HG02852 (cell line): ENCODE results near the gene NSD1.

Source experiments
- ATAC-seq: cut with Tn5 transposase; IDR thresholded peaks from one replicate; pipeline ENCODE4 v1.9.1; 2021; ENCODE audit warnings: mild to moderate bottlenecking, moderate library complexity; ENCODE audit not compliant: unreplicated experiment

NSD1 gene

GRCh38 chr5:177133096-177133852 lies at the start of gene NSD1:
TSS of gene NSD1 (plus strand) at chr5:177133773. CDS start at chr5:177135104, 1,331 bp downstream.
- peak; percentile 65 for ATAC-seq

GRCh38 chr5:177084175-177084574 lies 49.4 kb upstream of the NSD1 start:
- no peak for ATAC-seq

- no peak for ATAC-seq
Measured at GRCh38 chr5:177085985-177086653, 47.5 kb upstream of the NSD1 start.

- ATAC-seq = peak; percentile 58
Measured at GRCh38 chr5:177086654-177087397, 46.7 kb upstream of the NSD1 start, which contains the start of gene FGFR4. TSS of gene FGFR4 (plus strand) at chr5:177086915. CDS start at chr5:177089603, 2,688 bp downstream.

- ATAC-seq = no peak
Measured at GRCh38 chr5:177087398-177088005, 46.1 kb upstream of the NSD1 start.

GRCh38 chr5:177089127-177089526 lies 44.4 kb upstream of the NSD1 start:
- no peak for ATAC-seq

GRCh38 chr5:177089825-177090641 lies 43.5 kb upstream of the NSD1 start:
- ATAC-seq = no peak

- ATAC-seq = no peak
Measured at GRCh38 chr5:177090813-177091212, 42.8 kb upstream of the NSD1 start.

GRCh38 chr5:177091232-177091631 lies 42.3 kb upstream of the NSD1 start:
- no peak for ATAC-seq

- ATAC-seq = no peak
Measured at GRCh38 chr5:177092178-177093081, 41.1 kb upstream of the NSD1 start.

- no peak for ATAC-seq
Measured at GRCh38 chr5:177093082-177093712, 40.4 kb upstream of the NSD1 start.

GRCh38 chr5:177093803-177094202 lies 39.8 kb upstream of the NSD1 start:
- ATAC-seq = no peak

GRCh38 chr5:177094224-177095087 lies 39.1 kb upstream of the NSD1 start:
- ATAC-seq = no peak

- ATAC-seq = no peak
Measured at GRCh38 chr5:177095088-177095669, 38.4 kb upstream of the NSD1 start.

- no peak for ATAC-seq
Measured at GRCh38 chr5:177096162-177097015, 37.2 kb upstream of the NSD1 start.
